AG04450 (cell line): ENCODE data around the gene FPGS. TPM values are rescaled to one million over a fixed set of nuclear protein-coding genes. Genes with fewer than 3 reads are reported as not detected.

Source experiments
- CTCF ChIA-PET: fragments of 300-600, 350-600 bp; formaldehyde crosslinking; extraction: SDS; loops from one replicate; lab custom pipeline; 2022; ENCODE audit warnings: antibody characterized with exemption, inconsistent platforms; lab: Charles Lee
- POLR2A ChIA-PET: fragments of 350-600 bp; formaldehyde crosslinking; extraction: SDS; loops from one replicate; lab custom pipeline; 2021; ENCODE audit warnings: antibody characterized with exemption, inconsistent platforms; lab: Yijun Ruan, JAX
- DNase-seq: peaks from one replicate; pipeline ENCODE4 v3.0.0-alpha.2; 2011; ENCODE audit warnings: low read depth, low spot score
- H3K27ac ChIP-seq: one replicate; pipeline ENCODE4 v1.5.1; 2012; ENCODE audit warnings: low read depth, low read length, control low read depth
- H3K27me3 ChIP-seq: one replicate; pipeline ENCODE4 v1.6.0; 2012; ENCODE audit warnings: low read length; ENCODE audit not compliant: control insufficient read depth, insufficient read depth
- H3K4me3 ChIP-seq: 2 replicates; pipeline ENCODE4 v1.5.1; 2011; ENCODE audit warnings: mild to moderate bottlenecking, low read depth, low read length, control low read depth
- H3K9me3 ChIP-seq: 2 replicates; pipeline ENCODE4 v1.5.1; 2012; ENCODE audit warnings: low read length; ENCODE audit not compliant: control insufficient read depth, insufficient read depth
- CTCF ChIP-seq: IDR thresholded peaks from 2 replicates; pipeline ENCODE4 v1.5.1; 2011; ENCODE audit warnings: low read depth, low read length, control low read depth, inconsistent platforms
- polyA plus RNA-seq: library from polyadenylated mRNA; depleted of rRNA; stranded (reverse); fragments of >200 nt; gene quantifications from 2 replicates; pipeline ENCODE4 v1.2.3, GENCODE V29; 2011

FPGS gene
- polyA plus RNA-seq, 1 experiment = 24.8 TPM

GRCh38 chr9:127773981-127774380 lies 28.7 kb upstream of the FPGS start:
- Histone ChIP-seq H3K4me3 (no peak overlapping the region), H3K27ac (no peak overlapping the region), H3K9me3 (no peaks in the 10 kb centered on the region), H3K27me3 (no peaks in the 10 kb centered on the region)
- no peak for TF ChIP-seq CTCF
- DNase-seq = no peak
- POLR2A ChIA-PET = no interaction called here
- CTCF ChIA-PET = no interaction called here

GRCh38 chr9:127776195-127776923 lies 26.3 kb upstream of the FPGS start:
- CTCF ChIA-PET = no interaction called here
- no peak overlapping the region for H3K27ac ChIP-seq
- no peak for DNase-seq
- peaks cover 4% of the 10 kb centered on the region for H3K27me3 ChIP-seq
- POLR2A ChIA-PET = no interaction called here
- H3K4me3 ChIP-seq = no peak overlapping the region
- H3K9me3 ChIP-seq = no peaks in the 10 kb centered on the region
- TF ChIP-seq CTCF = no peak

- ChIA-PET CTCF (no interaction called here), POLR2A (no interaction called here)
- Histone ChIP-seq H3K9me3 (no peaks in the 10 kb centered on the region), H3K27me3 (peaks cover 4% of the 10 kb centered on the region), H3K27ac (no peak overlapping the region), H3K4me3 (no peak overlapping the region)
- DNase-seq = no peak
- TF ChIP-seq CTCF = no peak
Observed at GRCh38 chr9:127776924-127777289, 25.8 kb upstream of the FPGS start.

GRCh38 chr9:127777368-127777980 lies 25.2 kb upstream of the FPGS start:
- CTCF ChIA-PET = interaction anchor here (1.7 kb wide), 1 partner anchor 43 kb away, joined by 9 read pairs; the partner anchor contains the start of gene TOR2A
- POLR2A ChIA-PET = no interaction called here
- peaks cover 4% of the 10 kb centered on the region for H3K27me3 ChIP-seq
- no peak for TF ChIP-seq CTCF
- no peak for DNase-seq
- no peak overlapping the region for H3K4me3 ChIP-seq
- H3K27ac ChIP-seq = no peak overlapping the region
- no peaks in the 10 kb centered on the region for H3K9me3 ChIP-seq
